ENCODE measurements around the gene CIROP. TPM values are rescaled to one million over a fixed set of nuclear protein-coding genes. Genes with fewer than 3 reads are reported as not detected.

The CIROP gene
- total and polyA plus RNA-seq, 9 of the 15 experiments (the other 6 are each of a cell fraction or from before 2014, with no cell fraction given) = not detected

- TF ChIP-seq HDAC2 (IDR thresholded peaks at IDR 0.05) (no peak; the same call in 1 of the 2 replicates), FOS (IDR thresholded peaks at IDR 0.05; ENCODE audit: extremely low read depth, insufficient read length) (no peak), ZBTB34 (CRISPR knock-in tag; IDR thresholded peaks at IDR 0.05) (no peak), ZNF217 (CRISPR knock-in tag; IDR thresholded peaks at IDR 0.05) (no peak), HOMEZ (CRISPR knock-in tag; IDR thresholded peaks at IDR 0.05) (no peak), POLR3A (IDR thresholded peaks at IDR 0.05; ENCODE audit: borderline replicate concordance, extremely low read depth, insufficient read depth, insufficient read length) (no peak), MYBL2 (IDR thresholded peaks at IDR 0.05; ENCODE audit: low read depth) (no peak), MYBL2 (CRISPR knock-in tag; IDR thresholded peaks at IDR 0.05; ENCODE audit: borderline replicate concordance) (no peak), CBFA2T3 (IDR thresholded peaks at IDR 0.05) (peak; percentile 89), BCLAF1 (IDR thresholded peaks at IDR 0.05; ENCODE audit: borderline replicate concordance in 1 of 2, control insufficient read depth in 1 of 2, low read depth in 2 of 2, low read length in 1 of 2) (no peak), THAP12 (CRISPR knock-in tag; IDR thresholded peaks at IDR 0.05) (no peak), UBTF (IDR thresholded peaks at IDR 0.05; ENCODE audit: borderline replicate concordance in 1 of 2, low read depth in 2 of 2, low read length in 2 of 2) (0 out of 4 replicates have a peak, but pooled peaks of 1 of the 2 experiments have one; percentile 16), MIER1 (IDR thresholded peaks at IDR 0.05; ENCODE audit: low read depth) (no peak), POLR2AphosphoS5 (IDR thresholded peaks at IDR 0.05; ENCODE audit: control insufficient read depth, insufficient read depth, low read depth, low read length) (peak; percentile 37; the same call in 1 of the 2 replicates), MXI1 (IDR thresholded peaks at IDR 0.05; ENCODE audit: low read depth, low read length) (no peak)
These were observed 24.4 kb upstream of the CIROP start (continued) for GRCh38 chr14:23128969-23129758.

Measured in K562 (cell line).